HL-60 (cell line): Measurements from ENCODE around the gene PRR5.

Experiments
- DNase-seq, 2 experiments: peaks; one replicate each; pipeline ENCODE4 v3.0.0-alpha.2; 2010 to 2020; ENCODE audit warnings: low read depth in 1 of 2, low spot score in 1 of 2
- H3K27ac ChIP-seq: fragments of 250-450 bp; sonication (Bioruptor Pico); replicated peaks from 2 replicates; pipeline ENCODE4 v1.5.1; 2020; ENCODE audit warnings: mild to moderate bottlenecking, moderate library complexity
- H3K27me3 ChIP-seq: fragments of 250-450 bp; sonication (Bioruptor Pico); 2 replicates; pipeline ENCODE4 v1.5.1; 2021; ENCODE audit warnings: mild to moderate bottlenecking, moderate library complexity; ENCODE audit not compliant: insufficient read depth, poor library complexity, severe bottlenecking
- H3K4me3 ChIP-seq: replicated peaks from 2 replicates; pipeline ENCODE4 v1.5.1; 2011; ENCODE audit warnings: mild to moderate bottlenecking, control low read depth, low read length; ENCODE audit not compliant: insufficient read depth
- CTCF ChIP-seq: IDR thresholded peaks from one replicate; pipeline ENCODE4 v1.5.1; 2011; ENCODE audit warnings: low read length, control low read depth, inconsistent platforms; ENCODE audit not compliant: insufficient read depth
- GABPA ChIP-seq: IDR thresholded peaks from 2 replicates; pipeline ENCODE4 v1.6.1; 2012; ENCODE audit warnings: low read depth
- POLR2AphosphoS5 ChIP-seq: IDR thresholded peaks from 2 replicates; pipeline ENCODE4 v1.6.1; 2012; ENCODE audit warnings: low read depth
- REST ChIP-seq: IDR thresholded peaks from 2 replicates; pipeline ENCODE4 v1.6.1; 2012; ENCODE audit warnings: low read depth; ENCODE audit not compliant: insufficient replicate concordance
- SPI1 ChIP-seq: IDR thresholded peaks from 2 replicates; pipeline ENCODE4 v1.6.1; 2012; ENCODE audit warnings: low read depth, mild to moderate bottlenecking, borderline replicate concordance

PRR5 gene

GRCh38 chr22:44670220-44670988 lies 31.6 kb upstream of the PRR5 start:
- Histone ChIP-seq H3K27me3 (peaks cover 9% of the 10 kb centered on the region), H3K27ac (no peak overlapping the region), H3K4me3 (no peak overlapping the region)
- no peak for TF ChIP-seq CTCF
- TF ChIP-seq POLR2AphosphoS5: no peak
- TF ChIP-seq SPI1: no peak
- no peak for TF ChIP-seq GABPA
- no peak for TF ChIP-seq REST
- DNase-seq: no peak

GRCh38 chr22:44671742-44672141 lies 30.3 kb upstream of the PRR5 start:
- H3K4me3 ChIP-seq: no peak overlapping the region
- peak; percentile 52 to 78 for DNase-seq

GRCh38 chr22:44672632-44673031 lies 29.4 kb upstream of the PRR5 start:
- Histone ChIP-seq H3K4me3 (no peak overlapping the region), H3K27me3 (peaks cover 21% of the 10 kb centered on the region), H3K27ac (no peak overlapping the region)
- TF ChIP-seq CTCF: no peak
- no peak for TF ChIP-seq GABPA
- TF ChIP-seq SPI1: no peak
- no peak for TF ChIP-seq POLR2AphosphoS5
- TF ChIP-seq REST: no peak
- DNase-seq: no peak

More at GRCh38 chr22:44671742-44672141, 30.3 kb upstream of the PRR5 start:
- TF ChIP-seq POLR2AphosphoS5: no peak
- TF ChIP-seq SPI1: no peak
- TF ChIP-seq REST: no peak
- H3K27ac ChIP-seq: no peak overlapping the region
- H3K27me3 ChIP-seq: peaks cover 14% of the 10 kb centered on the region
